HG03175 (cell line): ENCODE measurements around the gene KCNQ1.

Experiments used
- ATAC-seq: cut with Tn5 transposase; IDR thresholded peaks from one replicate; pipeline ENCODE4 v1.9.1; 2021; ENCODE audit warnings: mild to moderate bottlenecking, moderate library complexity; ENCODE audit not compliant: unreplicated experiment

KCNQ1 gene

GRCh38 chr11:2423157-2424025 is 21.4 kb upstream of the KCNQ1 start:
- no peak for ATAC-seq

- no peak for ATAC-seq
Measured at GRCh38 chr11:2424811-2425495, 19.9 kb upstream of the KCNQ1 start.

GRCh38 chr11:2425506-2425905 is 19.3 kb upstream of the KCNQ1 start:
- ATAC-seq: no peak

DNA sequence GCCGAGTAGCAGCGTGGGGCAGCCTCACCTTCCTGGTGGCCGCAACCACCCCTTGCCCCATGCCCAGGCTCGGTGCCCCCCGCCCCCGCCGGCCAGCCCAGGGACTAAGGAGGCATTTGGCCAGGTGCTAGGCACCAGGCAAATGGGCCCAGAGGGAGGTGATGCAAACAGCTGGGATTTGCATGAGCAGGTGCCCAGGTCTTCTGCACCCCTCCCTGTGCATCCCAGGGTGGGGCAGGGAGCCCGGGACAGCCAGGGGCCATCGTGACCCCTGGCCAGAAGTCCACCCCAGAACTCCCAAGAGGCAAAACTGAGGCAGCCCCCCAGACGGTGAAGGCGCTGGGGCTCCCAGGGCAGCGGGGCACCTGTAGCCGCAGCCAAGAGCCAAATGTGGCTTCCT is 18.6 kb upstream of the KCNQ1 start:
- no peak for ATAC-seq

DNA sequence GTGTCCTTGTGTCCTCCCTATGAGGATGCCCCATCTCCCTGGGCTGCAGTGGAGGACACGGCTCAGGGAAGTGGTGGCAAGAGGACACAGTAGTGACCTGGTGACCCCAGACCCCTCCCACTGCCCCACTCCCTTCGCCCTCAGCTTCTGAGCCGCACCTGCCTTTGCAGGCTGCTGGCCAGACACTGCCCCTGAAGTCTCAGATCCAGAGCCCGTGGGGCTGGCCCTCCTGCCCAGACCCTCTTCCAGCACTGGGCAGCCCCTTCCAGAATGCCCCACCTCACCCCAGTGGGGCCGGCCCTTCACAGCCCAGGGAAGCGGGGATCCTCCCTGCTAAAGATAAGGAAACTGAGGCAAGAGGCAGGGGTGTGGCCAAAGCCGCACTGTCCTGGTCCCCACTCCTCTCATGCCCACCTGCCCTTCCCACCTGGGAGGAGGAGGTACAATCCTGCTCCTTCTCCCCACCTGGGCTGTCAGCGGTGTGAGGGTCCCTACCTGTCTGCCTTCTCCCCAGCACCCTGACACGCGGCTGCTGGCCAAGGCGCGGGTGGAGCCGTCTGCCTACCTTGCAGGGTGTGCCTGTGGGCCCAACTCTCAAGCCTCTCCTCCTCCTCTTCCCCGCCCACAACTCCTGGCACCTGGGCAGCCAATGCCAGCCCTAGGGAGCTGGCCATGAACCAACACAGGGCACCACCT is 17.8 kb upstream of the KCNQ1 start:
- no peak for ATAC-seq

GRCh38 chr11:2427721-2428321 is 17.0 kb upstream of the KCNQ1 start:
- ATAC-seq: no peak

- ATAC-seq: no peak
Measured at GRCh38 chr11:2428322-2428795, 16.4 kb upstream of the KCNQ1 start.

DNA sequence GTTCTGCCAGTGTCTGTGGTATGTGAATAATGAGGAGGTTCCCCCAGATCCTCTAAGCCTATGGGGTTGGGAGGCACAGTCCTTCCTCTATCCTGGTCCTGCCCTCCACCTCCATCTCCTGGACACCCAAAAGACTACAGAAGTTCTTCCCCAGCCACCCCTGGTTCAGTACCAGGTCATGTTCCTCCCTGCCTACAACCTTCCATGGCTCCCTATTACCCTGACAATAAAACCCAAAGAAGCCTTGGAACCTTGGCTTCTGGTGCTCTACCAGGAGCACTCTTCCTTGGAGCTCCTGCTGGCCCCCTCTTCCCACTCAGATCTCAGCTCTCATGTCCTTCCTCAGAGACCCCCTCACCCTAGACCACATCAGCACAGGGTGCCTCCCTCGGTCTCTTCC is 13.4 kb upstream of the KCNQ1 start:
- no peak for ATAC-seq

DNA sequence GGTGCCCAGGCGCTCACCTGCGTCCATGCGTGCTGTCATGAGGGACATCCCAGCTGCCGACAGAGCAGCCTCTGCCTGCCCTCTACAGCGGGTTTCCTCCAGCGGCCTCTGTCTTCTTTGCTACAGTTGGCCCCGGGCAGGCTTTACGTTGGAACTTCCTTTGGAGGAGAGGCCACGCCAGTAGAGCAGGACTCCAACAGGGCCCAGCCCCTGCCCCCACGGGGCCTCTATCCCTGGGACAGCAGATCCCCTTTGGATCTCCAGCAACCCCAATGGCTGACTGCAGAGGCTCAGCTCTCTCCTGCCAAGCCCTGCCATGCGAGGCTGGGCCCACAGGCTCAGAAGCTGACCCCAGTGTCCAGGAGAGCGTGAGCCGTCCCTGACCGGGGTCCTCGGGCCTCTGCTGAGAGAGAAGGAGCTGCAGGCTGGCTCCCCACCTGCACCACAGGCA is 12.6 kb upstream of the KCNQ1 start:
- ATAC-seq: no peak

- no peak for ATAC-seq
Measured at GRCh38 chr11:2432628-2433071, 12.2 kb upstream of the KCNQ1 start.

DNA sequence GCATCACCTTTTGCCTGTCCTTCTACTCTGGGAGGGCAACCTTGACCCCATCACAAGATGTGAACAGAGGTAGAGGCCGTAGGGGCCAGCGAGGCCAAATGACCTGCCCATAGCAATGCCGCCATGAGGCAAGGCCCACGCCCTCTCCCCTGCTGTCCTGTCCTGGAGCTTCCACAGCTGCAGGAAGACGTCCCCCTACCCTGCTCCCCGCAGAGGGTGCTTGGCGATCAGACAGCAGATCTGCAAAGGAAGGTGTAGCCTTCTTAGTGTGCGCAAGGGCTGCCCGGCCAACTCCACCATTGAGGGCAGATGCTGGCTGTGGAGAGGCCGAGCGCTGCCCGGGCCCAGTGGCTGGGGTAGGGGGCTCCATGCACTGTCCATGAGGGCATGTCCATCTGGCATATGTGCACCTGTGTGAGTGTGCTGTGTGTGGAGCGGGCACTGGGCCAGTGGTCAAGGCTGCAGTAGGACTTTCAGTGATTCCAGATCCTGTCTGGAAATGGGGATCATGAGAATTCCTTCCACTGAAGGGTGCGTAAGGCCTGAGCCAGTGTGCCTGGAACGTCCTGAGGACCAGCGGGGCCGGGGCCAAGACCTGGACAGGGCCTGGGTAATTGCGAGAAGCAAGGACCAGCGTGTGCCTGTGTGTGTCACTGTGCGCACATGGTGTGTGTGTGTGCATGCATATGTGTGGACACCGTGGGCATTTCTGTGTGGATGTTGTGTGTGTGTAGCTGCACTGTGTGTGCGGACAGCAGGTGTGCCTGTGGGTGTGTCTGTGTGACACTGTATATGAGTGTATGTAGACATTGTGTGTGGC is 11.5 kb upstream of the KCNQ1 start:
- no peak for ATAC-seq

DNA sequence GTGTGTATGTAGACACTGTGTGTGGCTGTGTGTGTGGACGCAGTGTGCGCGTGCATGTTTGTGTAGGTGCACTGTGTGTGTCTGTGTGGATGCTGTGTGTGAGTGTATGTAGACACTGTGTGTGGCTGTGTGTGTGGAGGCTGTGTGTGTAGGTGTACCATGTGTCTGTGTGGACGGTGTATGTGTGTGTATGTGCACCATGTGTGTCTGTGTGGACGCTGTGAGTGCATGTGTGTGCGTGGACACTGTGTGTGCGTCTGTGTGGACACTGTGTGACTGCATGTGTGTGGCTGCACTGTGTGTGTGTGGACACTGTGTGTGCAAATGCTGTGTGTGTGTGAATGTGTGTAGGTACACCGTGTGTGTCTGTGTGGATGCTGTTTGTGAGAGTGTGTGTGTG is 10.8 kb upstream of the KCNQ1 start:
- ATAC-seq: no peak

DNA sequence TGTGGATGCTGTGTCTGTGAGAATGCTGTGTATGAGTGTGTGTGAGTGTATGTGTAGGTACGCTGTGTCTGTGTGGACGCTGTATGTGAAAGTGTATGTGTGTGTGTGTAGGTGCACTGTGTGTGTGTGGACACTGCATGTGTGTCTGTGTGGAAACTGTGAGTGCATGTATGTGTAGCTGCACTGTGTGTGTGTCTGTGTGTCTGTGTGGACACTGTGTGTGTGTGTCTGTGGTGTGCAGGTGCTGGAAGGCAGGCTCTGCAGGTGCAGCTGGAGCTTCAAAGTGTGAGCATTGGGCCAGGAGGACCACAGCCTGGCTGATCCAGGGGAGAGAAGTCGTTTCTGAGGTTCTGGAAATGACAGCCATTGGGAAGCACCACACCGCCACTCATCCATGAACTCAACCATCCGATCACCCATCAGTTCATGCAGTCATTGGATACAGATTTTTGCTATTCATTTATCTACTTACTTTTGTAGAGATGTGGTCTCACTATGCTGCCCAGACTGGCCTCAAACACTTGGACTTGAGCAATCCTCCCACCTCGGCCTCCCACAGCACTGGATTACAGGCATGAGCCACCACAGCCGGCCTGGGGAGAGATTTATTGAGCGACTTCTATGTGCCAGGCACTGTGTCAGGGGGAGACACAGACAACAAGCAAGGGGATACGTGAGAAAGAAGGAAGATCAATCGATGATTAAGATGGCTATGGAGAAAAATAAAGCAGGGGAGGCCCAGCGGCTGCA is 10.1 kb upstream of the KCNQ1 start:
- ATAC-seq: no peak

DNA sequence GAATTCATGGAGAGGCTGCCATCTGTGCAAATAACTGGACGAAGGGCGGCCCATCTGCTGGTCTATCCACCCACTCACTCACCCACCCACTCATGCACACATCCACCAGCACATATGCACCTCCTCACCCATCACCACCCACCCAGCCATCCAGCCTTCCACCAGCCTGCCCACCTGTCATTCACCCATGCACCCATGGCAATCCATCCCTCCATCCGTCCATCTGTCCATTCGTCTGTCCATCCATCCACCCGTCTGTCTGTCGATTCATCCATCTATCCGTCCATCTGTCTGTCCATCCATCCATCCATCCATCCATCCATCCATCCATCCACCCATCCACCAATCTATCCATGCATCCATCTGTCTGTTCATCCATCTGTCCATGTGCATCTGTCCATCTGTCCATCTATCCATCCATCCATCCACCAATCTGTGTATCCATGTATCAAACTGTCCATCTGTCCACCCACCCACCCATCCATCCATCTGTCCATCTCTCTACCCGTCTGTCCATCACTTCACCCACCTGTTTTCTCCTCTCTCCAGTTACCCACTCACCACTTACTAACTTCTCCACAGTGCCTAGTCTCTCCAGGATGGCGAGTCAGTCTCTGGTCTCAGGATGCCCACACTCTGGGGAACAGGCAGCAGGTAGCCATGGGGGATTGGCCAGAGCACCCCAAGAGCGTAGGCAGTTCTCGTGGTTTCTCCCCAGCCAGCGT is 9.4 kb upstream of the KCNQ1 start:
- no peak for ATAC-seq

GRCh38 chr11:2436013-2436520 is 8.7 kb upstream of the KCNQ1 start:
- no peak for ATAC-seq

DNA sequence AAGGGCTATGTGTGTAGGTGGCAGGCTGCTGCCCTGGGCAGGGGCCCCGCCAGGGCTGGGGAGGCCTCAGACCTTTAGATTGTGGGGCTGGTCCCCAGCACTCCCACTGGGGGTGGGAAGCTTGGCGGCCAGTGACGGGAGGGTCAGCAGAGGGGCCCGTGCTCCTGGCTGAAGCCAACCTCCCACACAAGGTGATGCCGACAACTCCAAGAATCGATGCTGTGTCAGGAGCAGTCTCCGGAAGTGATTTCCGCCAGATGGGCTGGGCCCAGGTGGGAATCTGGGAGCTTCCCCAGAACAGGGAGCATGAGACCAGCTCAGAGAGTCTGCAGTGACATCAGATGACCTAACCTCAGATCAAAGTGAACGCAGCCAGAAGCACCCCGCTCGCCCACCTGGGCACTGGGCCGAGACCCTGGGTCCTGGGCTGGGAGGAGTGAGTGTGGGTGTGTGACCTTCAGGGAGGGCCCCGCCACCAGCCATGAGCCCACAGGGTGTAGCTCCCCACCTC is 8.2 kb upstream of the KCNQ1 start:
- ATAC-seq: no peak

DNA sequence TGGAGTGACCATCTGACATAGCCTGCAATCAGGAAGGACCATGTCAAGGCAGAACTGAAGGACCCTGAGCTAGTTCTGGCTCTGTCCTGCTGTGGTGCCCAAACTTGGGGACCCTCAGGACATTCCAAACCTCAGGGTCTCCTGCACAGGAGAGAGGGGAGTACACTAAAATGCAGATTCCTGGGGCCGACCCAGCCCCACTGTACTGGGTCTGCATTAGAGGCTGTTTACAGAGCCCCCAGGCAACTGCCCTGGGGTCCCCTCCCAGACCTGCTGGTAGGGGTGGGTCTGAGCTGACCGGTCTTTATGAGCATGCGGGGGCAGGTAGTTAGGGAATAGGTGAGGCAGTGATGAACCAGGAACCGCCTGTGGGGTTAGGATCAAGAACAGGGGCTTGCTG is 7.3 kb upstream of the KCNQ1 start:
- ATAC-seq: no peak

GRCh38 chr11:2439820-2440219 is 5.0 kb upstream of the KCNQ1 start:
- no peak for ATAC-seq
